Measurements from ENCODE around the gene PIK3IP1.

The PIK3IP1 gene

GRCh38 chr22:31253949-31254348 is 38.3 kb downstream of the PIK3IP1 start:
- no peak for TF ChIP-seq CTCF (IDR thresholded peaks at IDR 0.05; ENCODE audit: insufficient read depth, low read length, poor library complexity, severe bottlenecking)
- no peak for TF ChIP-seq EZH2phosphoT487 (conservative IDR thresholded peaks at IDR 0.05; ENCODE audit: low read length)
- H2AFZ ChIP-seq (ENCODE audit: low read depth, low read length, severe bottlenecking), result no peak overlapping the region
- 0 out of 2 replicates have a peak, but pooled peaks cover 4% of the 10 kb centered on the region for H3K79me2 ChIP-seq (ENCODE audit: insufficient read depth, low read length)
- no peak overlapping the region for H3K4me3 ChIP-seq (ENCODE audit: insufficient read depth, low read length, poor library complexity, severe bottlenecking)
- no peak overlapping the region for H3K27ac ChIP-seq (ENCODE audit: low read depth, low read length)
- no peak overlapping the region for H3K9ac ChIP-seq (ENCODE audit: low read length)
- no peaks in the 10 kb centered on the region for H3K9me3 ChIP-seq (ENCODE audit: insufficient read depth, low read length)
- no peak overlapping the region for H3K4me2 ChIP-seq (ENCODE audit: low read depth, low read length, poor library complexity, severe bottlenecking)
- H3K9me2 ChIP-seq (replicated peaks; ENCODE audit: insufficient read depth, low read length), result no peaks in the 10 kb centered on the region
- H3K27me3 ChIP-seq (ENCODE audit: low read length), result no peaks in the 10 kb centered on the region
- H3K36me3 ChIP-seq (ENCODE audit: low read length), result no peaks in the 10 kb centered on the region
- H4K20me1 ChIP-seq (ENCODE audit: low read depth, low read length), result no peaks in the 10 kb centered on the region
- H3F3A ChIP-seq (ENCODE audit: insufficient read depth), result no peaks in the 10 kb centered on the region

DNA sequence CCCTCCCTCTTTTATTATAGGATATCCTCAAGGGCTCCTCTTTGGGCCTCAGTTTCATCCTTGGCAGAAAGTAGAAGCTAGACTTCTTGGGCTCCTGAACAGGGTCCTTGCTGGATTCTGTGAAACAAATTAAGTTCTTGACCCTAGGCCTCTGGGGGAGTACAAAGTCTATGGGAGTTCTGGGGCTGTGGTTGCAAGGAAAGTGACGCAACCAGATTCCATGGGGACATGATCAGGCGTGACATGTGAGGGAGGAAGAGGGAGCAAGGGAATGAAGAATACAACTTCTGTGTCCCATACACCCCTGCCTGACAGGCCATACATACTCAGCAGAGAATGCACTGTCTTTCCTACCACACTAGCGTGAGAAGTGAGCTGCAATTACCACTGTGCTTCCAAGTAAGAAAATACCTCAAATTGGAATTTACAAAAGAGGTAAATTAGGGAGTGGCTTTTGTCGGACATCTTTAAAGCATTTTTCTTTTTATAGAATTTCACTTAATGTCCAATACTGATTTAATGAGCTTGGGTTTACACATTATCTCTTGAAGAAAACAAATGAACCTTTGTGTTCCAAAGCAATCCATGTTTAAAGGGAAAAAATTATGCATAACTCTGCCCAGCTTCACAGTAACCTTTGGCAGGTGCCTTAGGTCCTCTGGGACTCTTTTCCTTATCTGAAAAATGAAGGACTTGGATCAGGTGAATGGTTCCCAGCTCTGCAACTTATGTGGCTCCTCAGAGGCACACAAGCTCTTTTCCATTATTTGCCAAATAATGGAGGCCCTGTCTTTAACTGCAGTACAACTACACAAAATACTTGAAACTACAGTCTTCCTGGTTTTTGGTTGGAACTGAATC is 41.3 kb downstream of the PIK3IP1 start:
- Histone ChIP-seq H3K79me2 (ENCODE audit: insufficient read depth, low read length) (peaks cover 4% of the 10 kb centered on the region; the same call in 1 of the 2 replicates), H3K4me3 (ENCODE audit: insufficient read depth, low read length, poor library complexity, severe bottlenecking) (no peak overlapping the region), H3F3A (ENCODE audit: insufficient read depth) (no peaks in the 10 kb centered on the region), H3K9me3 (ENCODE audit: insufficient read depth, low read length) (no peaks in the 10 kb centered on the region), H3K36me3 (ENCODE audit: low read length) (no peaks in the 10 kb centered on the region), H3K9me2 (replicated peaks; ENCODE audit: insufficient read depth, low read length) (no peaks in the 10 kb centered on the region), H3K27me3 (ENCODE audit: low read length) (no peaks in the 10 kb centered on the region), H3K9ac (ENCODE audit: low read length) (no peak overlapping the region), H2AFZ (ENCODE audit: low read depth, low read length, severe bottlenecking) (no peak overlapping the region), H3K27ac (ENCODE audit: low read depth, low read length) (no peak overlapping the region), H3K4me2 (ENCODE audit: low read depth, low read length, poor library complexity, severe bottlenecking) (no peak overlapping the region), H4K20me1 (ENCODE audit: low read depth, low read length) (no peaks in the 10 kb centered on the region)
- TF ChIP-seq EZH2phosphoT487 (conservative IDR thresholded peaks at IDR 0.05; ENCODE audit: low read length) (no peak), CTCF (IDR thresholded peaks at IDR 0.05; ENCODE audit: insufficient read depth, low read length, poor library complexity, severe bottlenecking) (no peak)

- Histone ChIP-seq H3K9me2 (replicated peaks; ENCODE audit: insufficient read depth, low read length) (no peaks in the 10 kb centered on the region), H3F3A (ENCODE audit: insufficient read depth) (no peaks in the 10 kb centered on the region), H3K4me2 (ENCODE audit: low read depth, low read length, poor library complexity, severe bottlenecking) (no peak overlapping the region), H2AFZ (ENCODE audit: low read depth, low read length, severe bottlenecking) (no peak overlapping the region), H3K9ac (ENCODE audit: low read length) (no peak overlapping the region), H3K9me3 (ENCODE audit: insufficient read depth, low read length) (no peaks in the 10 kb centered on the region), H3K4me3 (ENCODE audit: insufficient read depth, low read length, poor library complexity, severe bottlenecking) (no peak overlapping the region), H3K36me3 (ENCODE audit: low read length) (no peaks in the 10 kb centered on the region), H4K20me1 (ENCODE audit: low read depth, low read length) (no peaks in the 10 kb centered on the region), H3K27me3 (ENCODE audit: low read length) (no peaks in the 10 kb centered on the region), H3K79me2 (ENCODE audit: insufficient read depth, low read length) (no peaks in the 10 kb centered on the region; the same call in 1 of the 2 replicates), H3K27ac (ENCODE audit: low read depth, low read length) (no peak overlapping the region)
- TF ChIP-seq EZH2phosphoT487 (conservative IDR thresholded peaks at IDR 0.05; ENCODE audit: low read length), result no peak
- no peak for TF ChIP-seq CTCF (IDR thresholded peaks at IDR 0.05; ENCODE audit: insufficient read depth, low read length, poor library complexity, severe bottlenecking)
These were observed 43.0 kb downstream of the PIK3IP1 start for GRCh38 chr22:31248965-31249958.

Data from SU-DHL-6 (cell line).